GM18499 (cell line): ENCODE measurements around the gene MBLAC1.

ENCODE experiments used
- ATAC-seq: cut with Tn5 transposase; IDR thresholded peaks from one replicate; pipeline ENCODE4 v1.9.1; 2021; ENCODE audit warnings: moderate number of reproducible peaks; ENCODE audit not compliant: insufficient read depth, unreplicated experiment

MBLAC1 gene

GRCh38 chr7:100148559-100149328 lies 22.0 kb downstream of the MBLAC1 start, which contains the start of gene LAMTOR4:
LAMTOR4 (plus strand) TSS chr7:100148918; CDS start chr7:100148973, 55 bp downstream.
- peak; percentile 97 for ATAC-seq

DNA sequence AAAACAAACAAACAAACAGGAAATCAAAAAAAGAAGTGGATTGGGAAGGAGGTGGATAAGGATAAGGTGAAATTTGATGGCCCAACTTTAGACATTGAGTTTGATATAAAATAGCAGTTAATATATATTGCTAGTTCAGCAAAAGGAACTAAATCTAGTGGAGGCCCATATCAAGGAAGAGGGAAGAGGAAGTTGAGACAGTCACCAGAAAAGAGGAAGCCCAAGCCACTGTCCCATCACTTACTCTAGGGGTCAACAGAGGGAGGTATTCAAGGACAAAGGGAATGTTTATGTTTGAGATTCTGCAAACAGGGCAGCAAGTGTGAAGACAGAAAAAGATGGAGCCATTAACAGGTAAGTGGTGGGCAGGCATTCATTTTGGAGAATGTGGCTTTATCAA lies 25.6 kb downstream of the MBLAC1 start:
- no peak for ATAC-seq

GRCh38 chr7:100152937-100153666 lies 26.3 kb downstream of the MBLAC1 start:
- ATAC-seq = no peak

GRCh38 chr7:100153708-100154535 lies 27.2 kb downstream of the MBLAC1 start:
- ATAC-seq = no peak

GRCh38 chr7:100154651-100155491 lies 28.1 kb downstream of the MBLAC1 start:
- ATAC-seq = no peak

GRCh38 chr7:100155553-100156317 lies 29.0 kb downstream of the MBLAC1 start:
- no peak for ATAC-seq

GRCh38 chr7:100156331-100157068 lies 29.7 kb downstream of the MBLAC1 start:
- ATAC-seq = no peak

DNA sequence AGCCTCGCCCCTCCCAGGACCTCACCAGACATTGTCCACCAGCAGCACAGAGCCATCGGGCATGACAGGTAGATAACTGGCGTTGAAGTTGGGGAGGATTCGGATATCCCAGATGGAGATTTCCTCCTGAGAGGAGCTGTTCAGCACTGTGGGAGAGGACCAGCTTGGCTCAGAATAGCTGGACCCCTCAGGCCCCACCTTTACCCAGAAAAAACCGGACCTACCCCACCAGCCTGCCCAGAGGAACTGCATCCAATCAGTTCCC lies 30.2 kb downstream of the MBLAC1 start:
- no peak for ATAC-seq

DNA sequence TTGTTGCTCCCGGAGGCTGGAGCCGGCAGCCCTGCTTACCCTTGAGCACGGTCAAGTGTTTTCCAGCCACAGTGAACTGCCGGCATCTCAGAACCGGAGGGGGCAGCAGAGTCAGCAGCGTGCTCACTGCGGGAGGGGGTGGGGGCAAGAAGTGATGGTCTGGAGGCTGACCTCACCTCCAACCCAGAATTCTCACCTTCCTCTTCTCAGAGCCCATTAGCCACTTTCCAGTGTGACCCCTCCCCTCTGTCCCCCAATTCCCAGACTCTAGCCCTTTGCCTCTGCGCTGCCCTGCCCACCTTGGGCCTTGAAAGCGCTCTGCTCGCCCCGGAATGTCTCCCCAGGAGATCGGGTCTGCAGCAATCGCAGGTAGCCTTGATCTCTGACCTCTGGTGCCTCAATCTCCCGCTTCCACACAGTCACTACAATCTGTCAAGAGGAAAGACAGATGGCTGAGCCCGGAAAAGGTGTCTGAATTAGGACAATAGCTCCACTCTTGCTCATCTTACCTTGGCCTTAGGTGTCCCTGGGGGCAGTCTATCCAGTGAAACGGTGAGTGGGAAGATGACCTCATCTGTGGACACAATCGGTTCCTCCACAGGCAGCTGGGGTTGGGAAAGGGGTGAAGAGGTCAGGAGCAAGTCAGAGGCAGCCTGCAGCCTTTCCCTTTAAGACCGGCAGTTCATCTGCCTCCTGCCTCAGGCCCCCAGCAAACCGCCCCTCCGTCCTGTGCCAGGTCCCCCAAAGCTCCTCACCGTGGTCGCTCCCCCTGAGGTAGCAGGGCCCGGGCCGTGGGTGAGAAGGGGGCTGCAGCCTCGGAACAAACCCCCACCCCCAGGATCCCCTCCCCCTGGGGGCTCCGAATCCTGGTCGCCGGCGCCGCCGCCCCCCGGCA lies 30.8 kb downstream of the MBLAC1 start:
- no peak for ATAC-seq

DNA sequence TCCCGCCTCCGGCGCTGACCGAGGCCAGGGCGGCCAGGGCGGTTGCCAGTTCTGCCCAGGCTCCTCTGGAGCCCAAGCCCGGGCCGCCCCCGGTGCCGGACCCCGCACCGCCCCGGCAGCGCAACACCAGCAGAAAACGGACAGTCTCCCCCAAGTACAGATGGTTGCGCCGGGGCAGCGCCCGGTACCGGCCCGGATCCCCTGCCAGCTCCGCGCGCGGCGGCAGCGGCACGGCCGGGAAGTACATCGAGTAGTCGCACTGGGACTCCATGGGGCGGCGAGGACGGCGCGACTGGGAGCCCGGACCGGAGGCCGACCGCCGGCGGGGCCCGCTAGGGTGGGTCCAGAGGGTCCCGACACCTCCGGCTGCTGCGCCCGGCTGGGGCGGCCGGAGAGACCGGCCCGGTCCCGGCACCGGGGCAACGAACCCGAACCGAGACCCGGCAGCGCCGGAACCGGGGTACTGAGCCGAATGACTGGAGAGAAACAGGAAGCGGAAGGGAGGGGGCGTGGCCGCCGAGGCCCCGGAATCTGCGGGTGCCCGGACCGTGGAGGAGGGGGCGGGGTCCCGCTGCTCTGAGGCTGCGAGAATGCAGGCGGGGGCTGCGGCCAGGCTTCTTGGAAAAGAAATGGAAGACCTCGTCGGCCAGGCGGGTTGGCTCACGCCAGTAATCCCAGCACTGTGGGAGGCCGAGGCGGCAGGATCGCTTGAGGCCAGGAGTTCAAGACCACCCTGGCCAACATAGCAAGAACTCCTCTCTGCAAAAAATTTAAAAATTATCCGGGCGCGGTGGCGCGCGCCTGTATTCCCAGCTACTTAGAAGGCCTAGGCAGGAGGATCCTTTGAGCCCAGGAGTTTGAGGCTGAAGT lies 31.7 kb downstream of the MBLAC1 start, which contains the start of gene TRAPPC14:
Gene TRAPPC14 (minus strand): TSS at position 495 of the 870 bp plus-strand sequence. CDS start 224 bp downstream, at position 271.
- ATAC-seq = no peak

GRCh38 chr7:100159099-100159623 lies 32.4 kb downstream of the MBLAC1 start:
- no peak for ATAC-seq

GRCh38 chr7:100160067-100160466 lies 33.3 kb downstream of the MBLAC1 start:
- no peak for ATAC-seq

GRCh38 chr7:100163006-100163531 lies 36.3 kb downstream of the MBLAC1 start:
- no peak for ATAC-seq

DNA sequence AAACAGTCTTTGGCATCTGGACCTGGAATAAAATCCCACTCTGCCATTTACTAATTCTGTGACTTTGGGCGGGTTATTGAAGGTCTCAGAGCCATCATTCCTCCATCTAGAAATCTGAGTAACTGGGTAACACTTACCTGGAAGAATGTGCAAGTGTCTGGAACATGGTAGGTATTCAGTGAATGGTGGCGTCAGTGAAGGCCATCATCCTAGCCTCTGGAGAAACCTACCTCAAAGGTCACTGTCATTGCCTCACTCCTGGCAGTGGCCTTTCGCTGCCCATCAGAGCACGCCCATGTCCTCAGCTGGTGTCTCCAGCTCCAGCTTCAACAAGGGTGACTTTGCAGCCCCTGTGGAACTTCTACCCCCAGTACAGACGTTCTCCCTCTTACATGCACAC lies 37.1 kb downstream of the MBLAC1 start:
- ATAC-seq = no peak

DNA sequence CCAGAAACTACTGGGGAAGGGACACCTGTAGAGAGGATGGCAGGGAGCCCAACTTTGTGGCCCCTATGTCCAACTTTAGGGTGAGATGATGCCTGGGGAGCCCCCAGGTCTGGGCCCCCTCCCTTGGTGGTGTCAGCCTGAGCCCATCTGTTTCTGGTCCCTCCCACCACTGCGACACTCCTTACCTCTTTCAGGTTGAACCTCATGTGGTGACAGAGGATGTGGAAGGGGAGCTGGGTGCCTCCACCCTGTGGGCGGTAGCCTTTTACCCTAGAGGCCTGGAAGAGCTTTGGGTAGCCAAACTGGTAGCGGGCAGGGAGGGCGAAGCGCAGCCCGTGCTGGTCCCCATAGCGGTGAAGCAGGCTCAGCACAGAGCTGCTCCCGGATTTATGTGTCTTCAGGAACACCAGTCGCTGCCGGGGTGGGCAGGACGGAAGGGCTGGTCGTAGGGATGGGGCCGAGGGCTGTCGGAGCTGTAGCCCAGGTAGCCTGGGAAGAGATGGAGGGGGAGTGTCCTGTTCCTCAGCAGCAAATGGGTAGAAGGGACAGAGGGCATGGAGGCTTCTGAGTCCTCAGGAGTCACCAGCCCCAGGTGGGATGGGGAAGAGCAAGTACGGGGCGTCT lies 39.7 kb downstream of the MBLAC1 start:
- ATAC-seq = no peak
